ENCODE data around the gene CCDC148.

GRCh38 chr2:158184001-158184400 is 272.6 kb downstream of the CCDC148 start:
- TF ChIP-seq CTCF (conservative IDR thresholded peaks at IDR 0.05; ENCODE audit: low read depth, low read length) (no peak), EZH2 (IDR thresholded peaks at IDR 0.05; ENCODE audit: low read length, unreplicated experiment) (no peak), EZH2phosphoT487 (IDR thresholded peaks at IDR 0.05; ENCODE audit: borderline replicate concordance, low read length) (no peak)

Measured in PC-3 (cell line).